Activated T-cell treated with anti-CD3 and anti-CD28 coated beads, Interleukin-2, amount 50 U/mL, for 4 hours (primary cell): Measurements from ENCODE around the gene OLFML2B. TPM values are rescaled to one million over a fixed set of nuclear protein-coding genes. Genes with fewer than 3 reads are reported as not detected.
A peak's percentile ranks its signal among the peaks of the same experiment; 100 is the strongest.

ENCODE experiments used
- ATAC-seq, 2 donors: fragments of 200-7000 bp; cut with Tn5 transposase; one replicate each; pipeline ENCODE4 v1.10.0; 2021
- DNase-seq: peaks from one replicate; pipeline ENCODE4 v3.0.0-alpha.2; 2020
- H3K27me3 Mint-ChIP-seq: one replicate; pipeline ENCODE4 v1.8.0; 2021; ENCODE audit warnings: low read depth, mixed read lengths
- H3K36me3 Mint-ChIP-seq: one replicate; pipeline ENCODE4 v1.8.0; 2022; ENCODE audit warnings: mixed read lengths; ENCODE audit not compliant: insufficient read depth
- H3K4me1 Mint-ChIP-seq: one replicate; pipeline ENCODE4 v1.8.0; 2021; ENCODE audit warnings: low read depth, mixed read lengths
- H3K4me3 Mint-ChIP-seq: one replicate; pipeline ENCODE4 v1.8.0; 2021; ENCODE audit warnings: mild to moderate bottlenecking, moderate library complexity, mixed read lengths
- H3K9me3 Mint-ChIP-seq: one replicate; pipeline ENCODE4 v1.8.0; 2021; ENCODE audit warnings: mixed read lengths
- total RNA-seq, 3 donors: library from RNA; stranded (reverse); gene quantifications; one replicate each; pipeline ENCODE4 v1.2.1, GENCODE V29; 2021

Gene OLFML2B
- total RNA-seq, 3 donors from 2014 or later, result 1.3 to 2.0 (median 1.5) TPM

DNA sequence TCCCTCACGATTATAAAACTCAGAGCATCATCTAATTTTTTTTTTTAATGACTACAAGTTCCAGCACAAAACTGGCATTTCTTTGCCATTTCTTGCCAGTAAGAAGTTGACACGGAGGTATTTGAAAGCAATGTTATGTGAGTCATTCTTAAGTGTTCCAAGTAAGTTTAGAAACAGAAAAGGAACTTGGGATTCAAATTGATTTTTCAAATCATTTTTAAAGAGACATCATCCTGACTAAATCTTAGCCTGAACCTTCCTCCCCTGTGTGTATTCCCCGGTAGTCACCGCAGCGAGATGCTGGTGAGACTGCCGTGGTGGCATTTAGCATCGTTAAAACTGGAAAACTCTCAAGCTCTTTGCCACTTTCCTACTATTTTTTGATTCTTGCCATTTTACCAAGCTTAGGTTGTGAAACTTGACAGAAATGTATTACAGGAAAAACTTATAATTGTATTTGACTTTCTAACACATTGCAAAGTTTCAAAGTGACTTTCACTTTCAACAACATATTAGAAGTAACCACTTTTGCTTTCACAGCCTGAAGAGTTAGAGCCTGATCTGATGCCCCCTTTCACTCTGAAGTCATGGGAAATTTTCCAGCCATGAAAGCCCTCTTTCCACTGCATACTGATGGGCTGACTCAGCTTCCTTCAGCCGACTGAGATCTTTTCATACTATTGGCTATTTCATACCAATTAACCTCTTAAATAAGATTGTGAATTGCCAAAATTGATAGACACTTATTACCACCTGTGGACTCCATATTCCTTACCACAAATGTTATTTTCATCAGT is 61.4 kb downstream of the OLFML2B start:
- H3K27me3 Mint-ChIP-seq, result no peaks in the 10 kb centered on the region
- H3K9me3 Mint-ChIP-seq, result no peaks in the 10 kb centered on the region
- peaks cover 30% of the 10 kb centered on the region for H3K36me3 Mint-ChIP-seq
- peak overlapping the region; percentile 80 for H3K4me3 Mint-ChIP-seq
- H3K4me1 Mint-ChIP-seq, result peaks cover 50% of the 10 kb centered on the region
- DNase-seq (no peak), ATAC-seq (peak; percentile 98 to 99)

DNA sequence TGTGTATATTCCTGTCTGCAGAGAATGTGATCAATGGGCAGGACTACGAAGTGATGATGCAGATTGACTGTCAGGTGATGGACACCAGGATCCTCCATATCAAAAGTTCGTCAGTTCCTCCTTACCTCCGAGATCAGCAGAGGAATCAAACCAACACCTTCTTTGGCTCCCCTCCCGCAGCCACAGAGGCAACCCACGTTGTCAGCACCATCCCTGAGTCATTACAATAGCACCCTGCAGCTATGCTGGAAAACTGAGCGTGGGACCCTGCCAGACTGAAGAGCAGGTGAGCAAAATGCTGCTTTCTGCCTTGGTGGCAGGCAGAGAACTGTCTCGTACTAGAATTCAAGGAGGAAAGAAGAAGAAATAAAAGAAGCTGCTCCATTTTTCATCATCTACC is 65.2 kb downstream of the OLFML2B start:
- Mint-ChIP-seq H3K4me3 (no peak overlapping the region), H3K4me1 (peaks cover 64% of the 10 kb centered on the region), H3K36me3 (peaks cover 36% of the 10 kb centered on the region), H3K27me3 (no peaks in the 10 kb centered on the region), H3K9me3 (no peaks in the 10 kb centered on the region)
- DNase-seq (no peak), ATAC-seq (no peak)

DNA sequence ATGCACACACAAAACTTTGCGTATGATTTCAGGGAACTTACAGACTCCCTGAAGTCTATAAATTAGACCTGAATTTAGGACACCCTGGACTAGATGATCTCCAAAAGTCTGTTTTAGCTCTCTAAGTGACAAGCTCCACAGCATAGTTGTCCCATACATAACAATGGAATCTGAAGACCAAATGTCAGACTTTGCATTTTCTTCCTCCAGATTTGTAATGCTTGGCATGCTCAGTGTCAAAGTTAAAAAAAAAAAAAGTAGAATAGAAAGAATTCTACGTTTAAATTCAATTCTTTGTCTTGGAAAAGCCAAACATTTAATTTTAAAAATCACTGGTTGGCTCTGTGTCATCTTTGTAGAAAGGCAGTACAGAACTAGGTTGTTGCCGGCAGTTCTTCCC is 66.7 kb downstream of the OLFML2B start:
- Mint-ChIP-seq H3K9me3 (no peaks in the 10 kb centered on the region), H3K4me3 (no peak overlapping the region), H3K36me3 (peaks cover 36% of the 10 kb centered on the region), H3K27me3 (no peaks in the 10 kb centered on the region), H3K4me1 (peaks cover 57% of the 10 kb centered on the region)
- no peak for ATAC-seq
- no peak for DNase-seq

GRCh38 chr1:161956097-161956496 is 67.6 kb downstream of the OLFML2B start:
- ATAC-seq (no peak), DNase-seq (no peak)
- no peaks in the 10 kb centered on the region for H3K9me3 Mint-ChIP-seq
- H3K4me1 Mint-ChIP-seq, result peaks cover 52% of the 10 kb centered on the region
- H3K27me3 Mint-ChIP-seq, result no peaks in the 10 kb centered on the region
- H3K36me3 Mint-ChIP-seq, result peaks cover 33% of the 10 kb centered on the region
- H3K4me3 Mint-ChIP-seq, result no peak overlapping the region

DNA sequence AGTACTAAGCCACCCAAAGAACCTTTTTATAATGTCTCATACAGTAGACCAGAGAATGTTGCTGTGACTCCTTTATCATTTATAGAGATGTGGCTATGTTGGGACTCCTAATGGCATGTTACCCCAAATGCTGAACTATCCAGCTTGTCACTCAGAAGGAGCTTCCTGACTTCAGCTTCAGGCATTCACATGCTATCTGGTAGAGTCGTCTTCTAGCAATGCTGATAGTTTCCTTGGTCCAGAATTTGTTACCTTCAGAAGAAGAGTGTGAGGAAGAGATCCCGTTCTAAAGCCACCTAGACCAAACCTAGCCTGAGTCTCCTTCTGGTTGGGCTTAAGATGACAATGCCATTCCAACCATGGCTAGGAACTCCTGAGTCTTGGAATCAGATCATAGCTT is 68.1 kb downstream of the OLFML2B start:
- DNase-seq (no peak), ATAC-seq (no peak)
- Mint-ChIP-seq H3K27me3 (no peaks in the 10 kb centered on the region), H3K9me3 (no peaks in the 10 kb centered on the region), H3K4me1 (peaks cover 47% of the 10 kb centered on the region), H3K36me3 (peaks cover 28% of the 10 kb centered on the region), H3K4me3 (no peak overlapping the region)

GRCh38 chr1:161954466-161954865 is 69.2 kb downstream of the OLFML2B start:
- no peaks in the 10 kb centered on the region for H3K27me3 Mint-ChIP-seq
- peaks cover 23% of the 10 kb centered on the region for H3K36me3 Mint-ChIP-seq
- ATAC-seq, result no peak
- DNase-seq, result no peak
- peaks cover 37% of the 10 kb centered on the region for H3K4me1 Mint-ChIP-seq
- H3K4me3 Mint-ChIP-seq, result no peak overlapping the region
- no peaks in the 10 kb centered on the region for H3K9me3 Mint-ChIP-seq

DNA sequence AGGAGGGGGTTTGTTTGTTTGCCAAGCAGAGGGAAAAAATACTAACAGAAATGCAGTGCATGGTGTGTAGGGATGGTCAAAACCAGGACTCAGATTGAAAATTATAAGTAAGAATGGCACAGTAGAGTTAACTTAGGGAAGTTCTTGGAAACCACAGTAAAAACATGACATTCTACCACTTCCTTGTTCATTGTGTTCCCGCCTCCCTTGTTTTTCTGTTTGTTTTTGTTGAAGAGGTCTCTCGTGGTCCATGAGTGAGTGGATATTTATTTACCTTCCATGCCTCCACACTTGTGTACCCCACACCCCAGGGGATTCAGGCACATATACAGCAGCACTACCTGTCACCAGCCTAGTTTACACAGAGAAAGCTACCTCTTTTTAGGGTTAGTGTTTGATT is 69.6 kb downstream of the OLFML2B start:
- Mint-ChIP-seq H3K36me3 (peaks cover 22% of the 10 kb centered on the region), H3K27me3 (no peaks in the 10 kb centered on the region)

DNA sequence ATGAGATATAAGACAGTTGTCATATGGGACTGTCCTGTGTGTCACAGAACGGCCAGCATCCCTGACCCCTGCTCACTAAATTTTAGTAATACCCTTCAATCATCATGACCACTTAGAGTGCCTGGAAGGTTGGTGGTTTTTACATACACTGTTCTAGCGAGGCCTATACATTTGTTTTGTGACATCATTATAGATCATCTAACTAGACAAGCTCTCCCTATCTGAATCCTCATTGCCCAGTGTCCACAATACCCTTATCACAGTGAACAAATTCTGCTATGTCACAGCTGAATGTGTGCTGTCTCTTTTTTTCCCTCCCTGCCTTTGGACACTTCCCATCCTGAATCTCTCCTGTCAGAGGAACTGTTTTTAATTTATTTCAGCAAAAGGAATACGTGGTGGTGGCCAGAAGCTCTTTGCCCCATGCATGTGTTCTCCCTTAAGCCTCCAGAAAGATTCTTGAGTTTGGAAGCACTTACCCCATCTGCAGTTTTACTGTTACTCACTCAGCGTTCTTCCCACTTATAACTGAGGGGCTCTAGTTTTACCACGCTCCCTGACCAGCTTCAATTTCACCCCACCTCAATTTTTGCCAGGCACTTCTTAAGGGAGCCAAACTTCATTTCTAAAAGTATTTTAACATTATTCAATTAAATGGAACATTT is 70.3 kb downstream of the OLFML2B start:
- H3K9me3 Mint-ChIP-seq, result no peaks in the 10 kb centered on the region
- H3K4me1 Mint-ChIP-seq, result peaks cover 29% of the 10 kb centered on the region
- DNase-seq (no peak), ATAC-seq (no peak)
- H3K4me3 Mint-ChIP-seq, result no peak overlapping the region
- no peaks in the 10 kb centered on the region for H3K27me3 Mint-ChIP-seq
- H3K36me3 Mint-ChIP-seq, result peaks cover 20% of the 10 kb centered on the region

More for the DNA sequence above, 69.6 kb downstream of the OLFML2B start:
- no peak for ATAC-seq
- no peak for DNase-seq
- Mint-ChIP-seq H3K4me1 (peaks cover 36% of the 10 kb centered on the region), H3K4me3 (no peak overlapping the region), H3K9me3 (no peaks in the 10 kb centered on the region)

DNA sequence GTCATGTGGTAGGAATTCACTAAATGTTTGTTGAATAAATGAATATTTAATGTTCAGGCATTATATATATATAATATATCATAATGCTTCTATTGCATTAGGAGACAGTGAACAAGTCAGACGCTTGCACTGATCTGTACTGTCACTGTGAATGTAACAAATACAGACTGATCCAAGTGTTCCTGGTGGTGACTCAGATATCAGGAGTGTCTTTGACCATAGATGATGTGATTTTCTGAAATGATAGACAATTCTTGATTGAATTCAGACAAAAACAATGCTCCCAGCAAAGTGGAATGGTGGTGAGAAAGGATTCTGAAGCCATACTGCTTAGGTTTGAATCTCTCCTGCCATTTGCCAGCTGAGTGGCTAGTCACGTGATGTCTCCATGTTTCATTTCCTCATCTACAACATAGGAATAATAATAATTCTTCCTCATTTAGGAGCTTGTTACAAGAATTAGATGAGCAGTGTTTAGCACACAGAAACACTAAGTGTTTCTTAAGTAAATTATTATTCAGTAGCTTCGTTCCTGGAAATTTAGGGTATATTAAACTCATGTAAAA is 71.0 kb downstream of the OLFML2B start:
- H3K4me1 Mint-ChIP-seq, result peaks cover 30% of the 10 kb centered on the region

DNA sequence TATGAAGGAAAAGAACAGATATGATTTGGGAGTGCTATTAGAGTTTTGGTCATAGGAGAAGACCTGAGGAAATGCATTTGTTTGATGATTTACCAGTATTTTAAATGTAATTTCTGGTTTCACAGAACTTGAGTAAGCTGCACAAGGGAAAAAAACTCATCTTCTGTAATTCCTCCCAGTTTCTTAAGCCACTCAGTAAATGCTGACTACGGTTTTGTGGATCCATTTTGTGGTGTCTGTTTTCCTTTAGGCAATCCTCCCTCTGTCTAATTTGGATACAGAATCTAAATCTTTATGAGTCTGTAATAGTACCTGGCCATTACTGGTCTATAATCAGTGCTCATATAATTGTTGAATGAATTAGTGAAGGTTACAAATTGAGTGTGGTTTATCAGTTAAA is 72.0 kb downstream of the OLFML2B start:
- H3K27me3 Mint-ChIP-seq, result no peaks in the 10 kb centered on the region
- no peaks in the 10 kb centered on the region for H3K9me3 Mint-ChIP-seq
- H3K4me1 Mint-ChIP-seq, result peaks cover 30% of the 10 kb centered on the region
- H3K36me3 Mint-ChIP-seq, result peaks cover 23% of the 10 kb centered on the region
- no peak overlapping the region for H3K4me3 Mint-ChIP-seq
- DNase-seq (no peak), ATAC-seq (no peak)

More for the DNA sequence above, 71.0 kb downstream of the OLFML2B start:
- Mint-ChIP-seq H3K36me3 (peaks cover 18% of the 10 kb centered on the region), H3K27me3 (no peaks in the 10 kb centered on the region), H3K4me3 (no peak overlapping the region), H3K9me3 (no peaks in the 10 kb centered on the region)
- DNase-seq (no peak), ATAC-seq (no peak)

GRCh38 chr1:161950377-161950776 is 73.3 kb downstream of the OLFML2B start:
- peaks cover 28% of the 10 kb centered on the region for H3K4me1 Mint-ChIP-seq
- peaks cover 20% of the 10 kb centered on the region for H3K36me3 Mint-ChIP-seq
- H3K27me3 Mint-ChIP-seq, result no peaks in the 10 kb centered on the region
- H3K4me3 Mint-ChIP-seq, result no peak overlapping the region
- no peaks in the 10 kb centered on the region for H3K9me3 Mint-ChIP-seq
- DNase-seq (no peak), ATAC-seq (no peak)

- DNase-seq, result no peak
- no peak for ATAC-seq
- H3K36me3 Mint-ChIP-seq, result peaks cover 21% of the 10 kb centered on the region
- no peaks in the 10 kb centered on the region for H3K9me3 Mint-ChIP-seq
- H3K4me1 Mint-ChIP-seq, result peaks cover 22% of the 10 kb centered on the region
- H3K27me3 Mint-ChIP-seq, result no peaks in the 10 kb centered on the region
- no peak overlapping the region for H3K4me3 Mint-ChIP-seq
These were observed 74.1 kb downstream of the OLFML2B start for GRCh38 chr1:161949548-161949947.

DNA sequence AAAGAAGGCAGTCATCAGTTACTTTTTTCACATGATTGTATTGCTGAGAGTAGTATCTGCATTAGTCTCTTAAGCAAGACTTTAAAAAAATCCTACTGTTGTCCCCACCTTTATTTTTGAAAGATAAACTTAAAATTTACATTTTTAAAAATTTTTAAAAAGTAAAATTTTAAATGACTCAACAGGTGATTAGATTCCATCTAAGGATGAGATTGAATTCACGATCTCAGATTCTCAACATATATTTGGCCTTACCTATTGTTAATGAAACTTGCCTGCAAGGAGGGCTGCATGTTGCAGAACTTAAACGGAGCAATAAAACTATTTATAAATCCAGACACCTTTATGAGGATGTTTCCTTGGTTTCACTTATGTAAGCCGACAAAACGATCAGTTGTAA is 75.2 kb downstream of the OLFML2B start:
- H3K4me1 Mint-ChIP-seq, result peaks cover 12% of the 10 kb centered on the region
- no peaks in the 10 kb centered on the region for H3K9me3 Mint-ChIP-seq
- H3K27me3 Mint-ChIP-seq, result no peaks in the 10 kb centered on the region
- no peak overlapping the region for H3K4me3 Mint-ChIP-seq
- H3K36me3 Mint-ChIP-seq, result peaks cover 30% of the 10 kb centered on the region
- ATAC-seq (no peak), DNase-seq (no peak)

DNA sequence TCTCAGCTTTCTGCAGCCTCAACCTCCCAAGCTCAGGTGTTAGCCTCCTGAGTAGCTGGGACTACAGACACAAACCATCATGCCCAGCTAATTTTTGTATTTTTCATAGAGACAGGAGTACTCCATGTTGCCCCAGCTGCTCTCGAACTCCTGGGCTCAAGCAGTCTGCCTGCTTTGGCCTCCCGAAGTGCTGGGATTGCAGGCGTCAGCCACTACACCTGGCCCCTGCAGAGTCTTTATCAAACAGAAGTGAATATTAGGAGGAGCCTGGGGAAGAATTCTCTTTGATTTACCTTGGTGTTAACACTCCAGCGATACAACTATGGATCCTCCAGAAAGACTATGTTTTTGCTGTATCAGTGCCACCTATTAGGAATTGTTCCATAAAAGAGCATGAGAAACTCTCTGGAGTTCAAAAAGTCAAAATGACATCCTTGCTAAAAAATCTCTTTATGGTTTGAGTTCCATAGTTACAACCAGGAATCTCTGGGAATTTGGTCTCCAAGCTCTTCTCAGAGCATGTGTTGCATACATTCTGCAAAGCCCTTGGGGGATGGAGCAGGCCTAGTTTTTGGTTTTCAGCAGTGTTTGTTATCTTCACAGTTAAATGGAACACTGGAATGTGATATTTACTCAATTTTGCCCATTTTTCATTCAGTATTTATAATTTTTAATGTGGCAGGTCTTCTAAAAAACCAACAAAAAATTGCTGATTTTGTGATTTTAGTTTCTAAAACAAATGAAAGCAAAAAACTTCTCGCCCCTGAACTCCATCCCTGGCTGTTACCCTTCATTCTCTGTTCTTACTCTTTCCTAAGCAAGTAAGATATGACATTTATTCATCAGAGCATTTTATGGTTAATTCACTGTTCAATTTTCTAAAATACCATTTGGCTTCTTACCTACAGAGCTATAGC is 77.3 kb downstream of the OLFML2B start:
- no peak overlapping the region for H3K4me3 Mint-ChIP-seq
- H3K4me1 Mint-ChIP-seq, result peaks cover 5% of the 10 kb centered on the region
- no peak for DNase-seq
- no peaks in the 10 kb centered on the region for H3K9me3 Mint-ChIP-seq
- no peaks in the 10 kb centered on the region for H3K27me3 Mint-ChIP-seq
- peaks cover 43% of the 10 kb centered on the region for H3K36me3 Mint-ChIP-seq
- ATAC-seq, result no peak
